Gastrocnemius medialis (tissue), 4 donors: Measurements from ENCODE around the gene IARS2.

ENCODE experiments used
- CTCF ChIP-seq, 5 experiments: fragments of 450-650 bp in 3 of 5; fragments of 200-600 bp in 2 of 5; sonication (generic) in 2 of 5; IDR thresholded peaks in 4 of 5; conservative IDR thresholded peaks in 1 of 5; 1 replicate in 4 of 5; 2 replicates in 1 of 5; pipeline ENCODE4 v1.5.1; 2016 to 2019; ENCODE audit warnings: antibody characterized with exemption in 5 of 5, mild to moderate bottlenecking in 3 of 5, moderate library complexity in 3 of 5
- POLR2A ChIP-seq, 2 donors: fragments of 450-650 bp; IDR thresholded peaks; one replicate each; pipeline ENCODE4 v1.6.1; 2017; ENCODE audit warnings: antibody characterized with exemption in 2 of 2, mild to moderate bottlenecking in 2 of 2, moderate library complexity in 2 of 2

DNA sequence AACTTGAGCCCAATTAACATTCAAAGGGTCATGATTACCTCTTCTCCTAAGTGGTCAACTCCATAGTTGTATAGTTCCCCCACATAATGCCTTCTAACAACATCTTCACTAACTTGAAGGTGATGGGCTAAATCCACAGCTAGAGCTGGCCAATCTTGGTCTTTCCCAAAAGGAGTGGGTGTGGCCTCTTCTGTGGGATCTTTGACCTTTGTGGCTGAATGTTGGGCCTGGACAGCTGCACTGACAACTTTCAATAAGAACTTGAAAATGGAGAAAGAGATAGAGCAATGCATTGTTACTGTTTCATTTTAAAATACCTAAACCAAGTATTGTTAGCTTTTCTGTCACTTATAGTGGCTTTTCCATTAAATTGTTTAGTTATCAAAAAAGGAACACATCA is 59.2 kb downstream of the IARS2 start:
- no peak for TF ChIP-seq CTCF (IDR thresholded peaks at IDR 0.05 in 4 of 5, conservative IDR thresholded peaks at IDR 0.05 in 1 of 5)
- TF ChIP-seq POLR2A (IDR thresholded peaks at IDR 0.05): no peak
